ENCODE data around the gene MYO10. TPM values are rescaled to one million over a fixed set of nuclear protein-coding genes. Genes with fewer than 3 reads are reported as not detected.

The MYO10 gene
- total RNA-seq, 3 donors from 2014 or later: 8.6 to 22.6 (median 21.2) TPM

DNA sequence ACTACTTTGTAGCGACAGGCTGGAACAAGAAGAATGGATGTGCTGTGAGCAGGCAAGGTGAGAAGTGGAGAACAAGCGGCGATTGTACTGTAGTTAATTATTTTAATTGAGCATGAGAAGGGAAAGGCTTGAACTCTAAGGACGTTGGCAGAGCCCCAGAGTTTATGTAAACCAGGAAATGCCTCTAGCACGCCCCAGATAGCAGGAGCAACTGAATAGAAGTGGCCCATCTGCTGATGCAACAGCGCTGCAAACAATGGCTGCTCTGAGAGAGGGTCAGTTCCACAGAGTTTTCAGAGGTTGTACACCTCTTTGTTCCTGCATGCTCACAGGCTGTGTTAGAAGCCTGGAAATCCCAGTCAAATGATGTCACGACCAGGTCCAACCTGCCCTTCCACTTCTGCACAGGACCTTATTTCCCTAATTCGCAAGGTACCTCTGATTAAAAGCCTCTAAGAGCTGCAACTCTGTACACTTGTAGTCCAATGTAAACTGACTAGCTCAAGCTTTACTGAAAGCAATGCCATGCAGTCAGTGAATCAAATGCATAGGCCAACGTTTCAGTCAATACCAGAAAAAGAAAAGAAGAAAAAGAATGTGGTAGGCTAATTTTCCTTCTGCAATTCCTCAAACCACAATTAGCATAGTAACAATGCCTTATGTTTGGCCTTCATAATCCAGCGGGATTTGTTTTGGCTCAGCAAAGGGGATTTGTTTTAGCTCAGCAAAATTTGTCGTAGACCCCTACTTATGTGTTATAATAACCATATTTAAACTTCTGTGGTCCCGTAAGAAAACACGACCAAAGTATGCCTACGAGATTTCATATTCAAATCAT is 199.7 kb downstream of the MYO10 start:
- no peak overlapping the region for H3K4me3 ChIP-seq
- peaks cover 0 to 10% of the 10 kb centered on the region in 2 donors for H3K4me1 ChIP-seq
- intact Hi-C loops (cut with DNase I; ENCODE audit: low total_unique reads): no loop called here
- peak; percentile 56 to 84 for DNase-seq (ENCODE audit: low spot score in 2 of 2)
- peak overlapping the region; percentile 68 to 80 for H3K27ac ChIP-seq
- TF ChIP-seq POLR2AphosphoS5 (IDR thresholded peaks at IDR 0.05) (peak in 1 of 3 donors; percentile 60), POLR2A (IDR thresholded peaks at IDR 0.05) (no peak)
- TF ChIP-seq, protein P1, sequence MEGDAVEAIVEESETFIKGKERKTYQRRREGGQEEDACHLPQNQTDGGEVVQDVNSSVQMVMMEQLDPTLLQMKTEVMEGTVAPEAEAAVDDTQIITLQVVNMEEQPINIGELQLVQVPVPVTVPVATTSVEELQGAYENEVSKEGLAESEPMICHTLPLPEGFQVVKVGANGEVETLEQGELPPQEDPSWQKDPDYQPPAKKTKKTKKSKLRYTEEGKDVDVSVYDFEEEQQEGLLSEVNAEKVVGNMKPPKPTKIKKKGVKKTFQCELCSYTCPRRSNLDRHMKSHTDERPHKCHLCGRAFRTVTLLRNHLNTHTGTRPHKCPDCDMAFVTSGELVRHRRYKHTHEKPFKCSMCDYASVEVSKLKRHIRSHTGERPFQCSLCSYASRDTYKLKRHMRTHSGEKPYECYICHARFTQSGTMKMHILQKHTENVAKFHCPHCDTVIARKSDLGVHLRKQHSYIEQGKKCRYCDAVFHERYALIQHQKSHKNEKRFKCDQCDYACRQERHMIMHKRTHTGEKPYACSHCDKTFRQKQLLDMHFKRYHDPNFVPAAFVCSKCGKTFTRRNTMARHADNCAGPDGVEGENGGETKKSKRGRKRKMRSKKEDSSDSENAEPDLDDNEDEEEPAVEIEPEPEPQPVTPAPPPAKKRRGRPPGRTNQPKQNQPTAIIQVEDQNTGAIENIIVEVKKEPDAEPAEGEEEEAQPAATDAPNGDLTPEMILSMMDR (IDR thresholded peaks at IDR 0.05): no peak
- H3K27me3 ChIP-seq: no peaks in the 10 kb centered on the region
- H3K9me3 ChIP-seq: no peaks in the 10 kb centered on the region
- no peaks in the 10 kb centered on the region for H3K36me3 ChIP-seq

DNA sequence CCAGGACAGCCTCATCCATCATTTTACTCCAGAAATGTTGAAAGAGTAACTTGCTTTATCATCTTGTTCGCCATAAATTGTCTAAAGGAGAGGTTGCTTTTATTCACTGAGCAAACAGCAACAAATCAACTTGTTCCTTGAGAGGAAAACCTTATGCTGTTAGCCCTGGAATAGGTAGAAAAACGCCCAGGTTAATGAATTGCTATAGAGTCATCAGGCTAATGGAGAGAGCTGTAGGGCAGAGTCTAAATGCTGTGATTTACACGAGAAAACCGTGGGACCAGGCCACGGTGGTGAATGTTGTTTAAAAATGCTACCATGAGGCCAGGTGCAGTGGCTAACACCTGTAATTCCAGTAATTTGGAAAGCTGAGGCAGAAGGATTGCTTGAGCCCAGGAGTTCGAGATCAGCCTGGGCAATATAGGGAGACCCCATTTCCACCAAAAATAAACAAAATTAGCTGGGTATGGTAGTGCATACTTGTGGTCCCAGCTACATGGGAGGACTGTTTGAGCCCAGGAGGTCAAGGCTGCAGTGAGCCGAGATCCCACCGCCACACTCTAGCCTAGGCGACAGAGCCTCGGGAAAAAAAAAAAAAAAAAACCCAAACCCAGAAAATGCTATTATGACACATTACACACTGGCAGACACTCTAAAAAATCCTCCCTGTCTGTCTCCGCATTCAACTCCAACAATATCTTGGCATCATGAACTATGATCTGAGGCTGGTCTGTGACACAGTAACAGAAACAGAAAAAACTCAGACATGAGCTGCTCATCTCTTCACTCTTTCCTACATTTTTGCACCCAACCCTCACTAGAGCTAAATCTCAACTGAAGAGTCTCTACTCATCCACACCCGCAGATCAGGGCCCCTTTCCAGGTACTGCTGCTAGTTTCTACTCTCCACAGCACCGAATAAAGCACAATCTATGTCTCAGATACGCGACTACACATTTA is 200.7 kb downstream of the MYO10 start:
- Histone ChIP-seq H3K4me3 (no peak overlapping the region), H3K36me3 (no peaks in the 10 kb centered on the region), H3K27ac (peak overlapping the region; percentile 68 to 80), H3K4me1 (peaks cover 0 to 10% of the 10 kb centered on the region in 2 donors), H3K27me3 (no peaks in the 10 kb centered on the region), H3K9me3 (no peaks in the 10 kb centered on the region)
- DNase-seq (ENCODE audit: low spot score in 2 of 2): no peak
- TF ChIP-seq POLR2A (IDR thresholded peaks at IDR 0.05) (no peak), POLR2AphosphoS5 (IDR thresholded peaks at IDR 0.05) (no peak)
- TF ChIP-seq, protein P1 (IDR thresholded peaks at IDR 0.05): no peak
- intact Hi-C loops (cut with DNase I; ENCODE audit: low total_unique reads): no loop called here

DNA sequence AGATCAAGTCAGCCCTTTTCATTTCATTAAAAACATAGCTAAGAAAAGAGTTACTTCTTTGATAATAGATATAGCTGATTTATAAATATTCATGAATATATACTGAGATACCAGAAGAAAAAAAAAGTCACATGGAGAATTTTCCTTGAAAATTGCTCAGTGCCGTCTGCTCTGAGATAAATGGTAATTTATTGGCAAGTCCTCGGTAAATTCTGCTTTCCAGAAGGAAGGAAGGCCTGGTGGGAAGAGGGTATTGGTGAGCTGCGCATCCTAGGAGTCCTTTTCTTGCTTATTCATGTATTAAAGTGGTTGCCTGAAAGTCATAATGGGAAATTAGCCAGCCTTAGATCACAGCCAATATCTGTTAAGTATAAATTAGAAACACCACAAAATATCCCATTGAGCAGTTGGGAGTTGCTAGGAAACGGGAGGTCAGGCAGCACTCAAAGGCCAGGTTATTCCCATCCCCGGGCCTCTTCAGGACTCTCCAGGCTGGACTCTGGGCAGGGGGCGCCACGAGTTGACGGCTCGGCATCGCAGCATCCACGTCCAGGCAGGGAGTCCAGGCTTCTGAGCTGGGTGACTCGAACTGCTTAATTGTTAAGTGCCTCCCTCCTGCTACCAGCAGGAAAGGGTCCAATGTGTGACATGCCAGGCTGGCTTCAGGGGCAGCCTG is 202.6 kb downstream of the MYO10 start:
- H3K36me3 ChIP-seq: no peaks in the 10 kb centered on the region
- no peak overlapping the region for H3K4me3 ChIP-seq
- no peaks in the 10 kb centered on the region for H3K27me3 ChIP-seq
- H3K4me1 ChIP-seq: peaks cover 0 to 10% of the 10 kb centered on the region in 2 donors
- intact Hi-C loops (cut with DNase I; ENCODE audit: low total_unique reads): no loop called here
- TF ChIP-seq, protein P1 (IDR thresholded peaks at IDR 0.05): no peak
- no peak for TF ChIP-seq POLR2AphosphoS5 (IDR thresholded peaks at IDR 0.05)
- TF ChIP-seq POLR2A (IDR thresholded peaks at IDR 0.05): no peak
- no peak for DNase-seq (ENCODE audit: low spot score in 2 of 2)
- H3K9me3 ChIP-seq: no peaks in the 10 kb centered on the region
- no peak overlapping the region for H3K27ac ChIP-seq

DNA sequence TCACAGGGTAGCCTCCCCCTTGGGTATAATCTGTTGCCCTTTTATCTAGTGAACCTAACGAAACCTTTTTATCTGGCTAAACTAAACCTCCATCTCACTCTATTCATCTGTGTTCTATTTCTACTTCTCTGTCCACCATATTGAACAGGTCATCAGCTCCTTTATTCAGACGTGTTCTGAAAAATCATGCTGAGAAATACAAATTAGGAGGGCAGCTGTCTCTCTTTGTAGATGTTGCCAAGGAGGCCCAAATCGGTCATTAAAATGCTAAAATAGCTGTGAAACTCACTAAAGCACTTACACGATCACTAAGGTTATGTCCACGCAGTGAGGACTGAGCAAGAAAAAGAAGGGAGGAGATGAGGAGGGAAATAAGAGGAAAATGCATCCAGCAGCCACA is 203.7 kb downstream of the MYO10 start:
- Histone ChIP-seq H3K4me3 (no peak overlapping the region), H3K36me3 (no peaks in the 10 kb centered on the region), H3K9me3 (no peaks in the 10 kb centered on the region), H3K4me1 (peaks cover 0 to 10% of the 10 kb centered on the region in 2 donors), H3K27ac (no peak overlapping the region), H3K27me3 (no peaks in the 10 kb centered on the region)
- DNase-seq (ENCODE audit: low spot score in 2 of 2): no peak
- no peak for TF ChIP-seq POLR2AphosphoS5 (IDR thresholded peaks at IDR 0.05)
- TF ChIP-seq POLR2A (IDR thresholded peaks at IDR 0.05): no peak
- TF ChIP-seq, protein P1 (IDR thresholded peaks at IDR 0.05): no peak
- intact Hi-C loops (cut with DNase I; ENCODE audit: low total_unique reads): no loop called here

Measured in breast epithelium (tissue), 4 donors.